Activated CD4-positive, CD25-positive, alpha-beta regulatory T cell treated with anti-CD3 and anti-CD28 coated beads, Interleukin-2, amount 50 U/mL, for 72 hours (primary cell): ENCODE results near the gene WAPL.

Source experiments
- DNase-seq: peaks from one replicate; pipeline ENCODE4 v3.0.0; 2021

Gene WAPL

GRCh38 chr10:86388119-86388704 lies 133.4 kb downstream of the WAPL start:
- no peak for DNase-seq

DNA sequence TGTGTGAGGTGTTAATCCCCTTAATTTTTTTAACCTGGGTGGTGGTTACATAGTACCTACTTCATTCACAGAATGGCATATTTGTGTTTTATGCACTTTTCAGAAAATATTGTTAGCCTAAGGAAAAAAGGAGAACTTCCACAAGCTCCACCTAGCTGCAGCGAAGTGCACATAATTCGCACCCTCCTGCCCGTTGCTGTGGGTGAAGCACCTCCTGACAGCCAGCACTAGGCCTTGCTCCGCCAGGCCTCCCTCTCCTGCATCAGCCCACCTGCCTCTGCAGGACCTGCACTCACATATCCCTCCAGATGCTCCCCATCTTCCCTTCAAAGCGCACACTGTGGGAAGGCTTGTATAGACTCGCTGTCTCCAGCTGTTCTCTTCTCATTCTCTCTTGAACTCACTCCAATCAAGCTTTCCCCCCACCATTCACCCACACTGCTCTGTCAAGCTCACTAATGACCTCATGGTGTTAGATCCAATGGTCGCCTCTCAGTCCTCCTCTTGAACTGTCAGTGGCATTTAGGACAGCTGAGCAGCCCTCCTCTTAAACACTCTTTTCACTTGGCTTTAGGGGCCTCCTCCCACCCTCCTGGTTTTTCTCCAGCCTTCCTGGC lies 134.3 kb downstream of the WAPL start:
- DNase-seq, result no peak

DNA sequence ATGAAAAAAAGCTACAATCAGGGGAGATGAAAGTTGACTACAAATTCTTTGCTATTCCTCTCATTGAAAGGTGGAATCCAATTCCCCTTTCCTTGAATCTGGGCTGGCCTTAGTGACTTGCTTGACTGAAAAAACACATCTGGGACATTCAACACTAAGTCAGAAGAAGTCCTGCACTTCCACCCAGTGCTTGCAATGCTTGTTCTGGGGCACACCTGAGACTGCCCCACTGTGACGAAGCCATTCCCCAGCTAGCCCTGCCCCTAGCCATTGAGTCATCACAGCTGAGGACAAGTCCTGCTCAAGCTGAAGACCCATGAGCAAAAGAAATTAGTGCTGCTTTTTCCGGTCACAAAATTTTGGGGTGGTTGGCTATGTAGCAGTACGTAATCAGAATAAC lies 135.8 kb downstream of the WAPL start:
- no peak for DNase-seq
